ENCODE data around the gene SYNE2. TPM values are rescaled to one million over a fixed set of nuclear protein-coding genes. Genes with fewer than 3 reads are reported as not detected.

Gene SYNE2
- total and polyA plus RNA-seq, 2 of the 8 experiments (the other 6 are each of a cell fraction or from before 2014, with no cell fraction given): 32.6 to 46.1 TPM

- ChIA-PET POLR2A (ENCODE audit: partially characterized antibody) (no interaction called here), CTCF (ENCODE audit: partially characterized antibody) (no interaction called here)
- H2AK5ac ChIP-seq (ENCODE audit: low read depth, low read length): no peak overlapping the region
- no peak overlapping the region for H2BK5ac ChIP-seq (ENCODE audit: low read depth, low read length)
- no peaks in the 10 kb centered on the region; a peak in 1 of 7 replicates for H3K4me1 ChIP-seq (replicated peaks in 1 of 4; ENCODE audit: control insufficient read depth in 3 of 4, insufficient read depth in 4 of 4, low read length in 3 of 4)
- DNase-seq (ENCODE audit: low read depth in 1 of 2, low spot score in 2 of 2) (no peak), FAIRE-seq (no peak)
- H4K5ac ChIP-seq (ENCODE audit: insufficient read length, low read depth, low read length): no peak overlapping the region
- H3K79me1 ChIP-seq (ENCODE audit: low read depth, low read length): no peaks in the 10 kb centered on the region
- no peak overlapping the region for H3K27ac ChIP-seq (ENCODE audit: low read depth, low read length)
- peaks cover 0 to 9% (median 0%) of the 10 kb centered on the region in 4 experiments; a peak in 2 of 8 replicates for H3K36me3 ChIP-seq (ENCODE audit: control insufficient read depth in 2 of 4, insufficient read depth in 4 of 4, low read length in 3 of 4)
- H3K14ac ChIP-seq (ENCODE audit: insufficient read length): no peak overlapping the region
- H3K9me3 ChIP-seq (ENCODE audit: insufficient read depth in 2 of 2, low read depth in 1 of 2, low read length in 1 of 2): no peaks in the 10 kb centered on the region
- H3K4me3 ChIP-seq (ENCODE audit: extremely low read depth in 1 of 4, insufficient read depth in 2 of 4, low read depth in 3 of 4, low read length in 4 of 4): no peak overlapping the region
- H3K9ac ChIP-seq (replicated peaks in 1 of 4; ENCODE audit: extremely low read depth in 1 of 4, low read depth in 3 of 4, low read length in 3 of 4): no peak overlapping the region
- no peaks in the 10 kb centered on the region for H3K27me3 ChIP-seq (replicated peaks in 1 of 4; ENCODE audit: control insufficient read depth in 3 of 4, extremely low read depth in 1 of 4, insufficient read depth in 3 of 4, low read length in 3 of 4)
- H3K23ac ChIP-seq (ENCODE audit: insufficient read length): no peak overlapping the region
- no peak overlapping the region for H3K56ac ChIP-seq (replicated peaks; ENCODE audit: insufficient read length, low read depth, low read length)
- no peak overlapping the region for H2BK15ac ChIP-seq (ENCODE audit: low read length)
- no peak overlapping the region for H3K4me2 ChIP-seq (ENCODE audit: insufficient read depth in 1 of 2, low read depth in 2 of 2, low read length in 2 of 2)
- H2BK12ac ChIP-seq (ENCODE audit: low read depth, low read length): no peak overlapping the region
- H3K79me2 ChIP-seq (ENCODE audit: control insufficient read depth in 1 of 2, insufficient read depth in 2 of 2, low read length in 2 of 2): no peaks in the 10 kb centered on the region
- H4K8ac ChIP-seq (ENCODE audit: extremely low read depth, insufficient read depth, low read length): no peak overlapping the region
- no peak overlapping the region for H2BK120ac ChIP-seq (replicated peaks; ENCODE audit: low read depth, low read length)
- no peak overlapping the region for H3K4ac ChIP-seq (replicated peaks; ENCODE audit: insufficient read length, low read depth, low read length)
- no peak overlapping the region for H2BK20ac ChIP-seq (ENCODE audit: low read length)
- H2AFZ ChIP-seq (ENCODE audit: low read length): no peak overlapping the region
- H3K18ac ChIP-seq (ENCODE audit: extremely low read depth, low read length): no peak overlapping the region
- TF ChIP-seq JUND (IDR thresholded peaks at IDR 0.05; ENCODE audit: low read length) (no peak), SIRT6 (IDR thresholded peaks at IDR 0.05; ENCODE audit: low read length) (no peak), HDAC2 (IDR thresholded peaks at IDR 0.05; ENCODE audit: borderline replicate concordance in 1 of 2, low read depth in 2 of 2, low read length in 2 of 2) (no peak), SUZ12 (IDR thresholded peaks at IDR 0.05; ENCODE audit: low read length) (no peak), CTBP2 (IDR thresholded peaks at IDR 0.05; ENCODE audit: borderline replicate concordance, insufficient read depth, insufficient read length, low read length) (no peak), USF2 (IDR thresholded peaks at IDR 0.05; ENCODE audit: low read length) (no peak), MAFK (IDR thresholded peaks at IDR 0.05; ENCODE audit: low read depth, low read length) (no peak)
- 78% methylated on average over 2 of the region's 2 CpGs; no CpG with 5 or more reads in 1 of the 2 experiments for WGBS, 2 experiments (ENCODE audit: extremely low coverage in 1 of 2, insufficient coverage in 1 of 2, insufficient read length in 1 of 2, insufficient replicate concordance in 2 of 2, low coverage in 1 of 2, low lambda C conversion rate in 2 of 2, missing lambda C conversion rate in 1 of 2)
- H3K23me2 ChIP-seq (ENCODE audit: low read depth, low read length): no peaks in the 10 kb centered on the region
- no peak overlapping the region for H4K91ac ChIP-seq (replicated peaks; ENCODE audit: insufficient read length, low read length)
- no peaks in the 10 kb centered on the region for H4K20me1 ChIP-seq (replicated peaks in 1 of 2; ENCODE audit: control insufficient read depth in 1 of 2, insufficient read depth in 2 of 2, low read length in 2 of 2)
These were observed 192.3 kb downstream of the SYNE2 start for GRCh38 chr14:64045091-64045490.

Data from H1 (cell line).